Mesenchymal stem cell (in vitro differentiated cells and primary cell): Measurements from ENCODE around the gene ULK4.

Experiments
- DNase-seq: peaks from one replicate; pipeline ENCODE4 v3.0.0-alpha.2; 2013
- H2AFZ ChIP-seq: one replicate; pipeline ENCODE4 v1.6.1; 2013; ENCODE audit warnings: low read depth, mild to moderate bottlenecking, control low read depth, inconsistent platforms, low read length, moderate library complexity
- H2AK5ac ChIP-seq: 2 replicates; pipeline ENCODE4 v1.6.1; 2013; ENCODE audit warnings: low read length, moderate library complexity, mild to moderate bottlenecking, inconsistent platforms; ENCODE audit not compliant: severe bottlenecking
- H2BK120ac ChIP-seq: one replicate; pipeline ENCODE4 v1.6.1; 2013; ENCODE audit warnings: low read depth, mild to moderate bottlenecking, inconsistent platforms, low read length, moderate library complexity
- H2BK12ac ChIP-seq, 2 experiments: one replicate each; pipeline ENCODE4 v1.6.1; 2013; ENCODE audit warnings: inconsistent platforms in 2 of 2, low read length in 2 of 2, mild to moderate bottlenecking in 2 of 2, moderate library complexity in 2 of 2, control low read depth in 1 of 2
- H2BK15ac ChIP-seq: one replicate; pipeline ENCODE4 v1.6.1; 2013; ENCODE audit warnings: mild to moderate bottlenecking, low read depth, inconsistent platforms; ENCODE audit not compliant: poor library complexity, severe bottlenecking
- H2BK5ac ChIP-seq: 2 replicates; pipeline ENCODE4 v1.6.1; 2013; ENCODE audit warnings: low read depth, mild to moderate bottlenecking, low read length, control low read depth, inconsistent platforms; ENCODE audit not compliant: poor library complexity, severe bottlenecking
- H3K14ac ChIP-seq, 2 experiments: one replicate each; pipeline ENCODE4 v1.6.1; 2013; ENCODE audit warnings: inconsistent platforms in 2 of 2, low read length in 2 of 2, control low read depth in 1 of 2, mild to moderate bottlenecking in 1 of 2, moderate library complexity in 1 of 2
- H3K18ac ChIP-seq, 2 experiments: one replicate each; pipeline ENCODE4 v1.6.1; 2013; ENCODE audit warnings: inconsistent platforms in 2 of 2, low read length in 2 of 2, control low read depth in 1 of 2, low read depth in 1 of 2, mild to moderate bottlenecking in 1 of 2
- H3K23ac ChIP-seq, 2 experiments: one replicate each; pipeline ENCODE4 v1.6.1; 2013; ENCODE audit warnings: inconsistent platforms in 2 of 2, low read length in 2 of 2, mild to moderate bottlenecking in 2 of 2, moderate library complexity in 2 of 2, control low read depth in 1 of 2
- H3K27ac ChIP-seq: 2 replicates; pipeline ENCODE4 v1.5.1; 2013; ENCODE audit warnings: mild to moderate bottlenecking, moderate library complexity, low read length, control low read depth, inconsistent platforms; ENCODE audit not compliant: poor library complexity, severe bottlenecking
- H3K27me3 ChIP-seq, 2 experiments: 2 replicates each; pipeline versions ENCODE4 v1.6.1 to v1.7.0; 2013; ENCODE audit warnings: low read length in 2 of 2, mild to moderate bottlenecking in 2 of 2, moderate library complexity in 2 of 2, control low read depth in 1 of 2, inconsistent platforms in 1 of 2; ENCODE audit not compliant: control insufficient read depth in 1 of 2, insufficient read depth in 1 of 2
- H3K36me3 ChIP-seq, 2 experiments: 2 replicates each; pipeline versions ENCODE4 v1.6.1 to v1.7.0; 2013; ENCODE audit warnings: low read length in 2 of 2, control low read depth in 1 of 2, inconsistent platforms in 1 of 2, low read depth in 1 of 2, mild to moderate bottlenecking in 1 of 2; ENCODE audit not compliant: insufficient read depth in 2 of 2, control insufficient read depth in 1 of 2
- H3K4ac ChIP-seq, 2 experiments: one replicate each; pipeline ENCODE4 v1.6.1; 2013; ENCODE audit warnings: inconsistent platforms in 2 of 2, low read length in 2 of 2, mild to moderate bottlenecking in 2 of 2, moderate library complexity in 2 of 2, control low read depth in 1 of 2, low read depth in 1 of 2
- H3K4me1 ChIP-seq: 2 replicates; pipeline ENCODE4 v1.6.1; 2013; ENCODE audit warnings: low read depth, low read length, control low read depth; ENCODE audit not compliant: control insufficient read depth, insufficient read depth
- H3K4me2 ChIP-seq: 2 replicates; pipeline ENCODE4 v1.6.1; 2013; ENCODE audit warnings: low read length, mild to moderate bottlenecking, inconsistent platforms; ENCODE audit not compliant: poor library complexity, severe bottlenecking
- H3K4me3 ChIP-seq, 2 experiments: 2 replicates each; pipeline versions ENCODE4 v1.5.1 to v1.7.0; 2013; ENCODE audit warnings: low read length in 2 of 2, mild to moderate bottlenecking in 2 of 2, control low read depth in 1 of 2, low read depth in 1 of 2; ENCODE audit not compliant: insufficient read depth in 1 of 2
- H3K79me1 ChIP-seq: replicated peaks from 2 replicates; pipeline ENCODE4 v1.6.1; 2013; ENCODE audit warnings: mild to moderate bottlenecking, control low read depth, low read length, inconsistent platforms; ENCODE audit not compliant: poor library complexity, severe bottlenecking
- H3K9ac ChIP-seq: 2 replicates; pipeline ENCODE4 v1.7.0; 2013; ENCODE audit warnings: mild to moderate bottlenecking, low read length, moderate library complexity
- H3K9me3 ChIP-seq: 2 replicates; pipeline ENCODE4 v1.7.0; 2013; ENCODE audit warnings: mild to moderate bottlenecking, low read length; ENCODE audit not compliant: control insufficient read depth
- H4K8ac ChIP-seq: one replicate; pipeline ENCODE4 v1.6.1; 2013; ENCODE audit warnings: inconsistent platforms, mild to moderate bottlenecking, low read length, moderate library complexity
- H4K91ac ChIP-seq: one replicate; pipeline ENCODE4 v1.6.1; 2013; ENCODE audit warnings: mild to moderate bottlenecking, low read length, inconsistent platforms
- WGBS: methylation state at CpG from one replicate; pipeline ENCODE4 v1.1.7; 2013; ENCODE audit warnings: mixed read lengths; 5-methylcytosine and 5-hydroxymethylcytosine counted together

ULK4 gene

GRCh38 chr3:41580274-41580959 is 381.5 kb downstream of the ULK4 start:
- H2AK5ac ChIP-seq = peak overlapping the region; percentile 15
- H3K27ac ChIP-seq = peak overlapping the region; percentile 60
- no peaks in the 10 kb centered on the region for H3K27me3 ChIP-seq
- H3K23ac ChIP-seq = no peak overlapping the region
- no peak overlapping the region for H3K4me3 ChIP-seq
- no peak overlapping the region for H3K18ac ChIP-seq
- H3K4me2 ChIP-seq = no peak overlapping the region
- H4K91ac ChIP-seq = no peak overlapping the region
- no peak overlapping the region for H2BK12ac ChIP-seq
- WGBS = 86% methylated on average over 3 of the region's 6 CpGs
- DNase-seq = no peak
- no peak overlapping the region for H3K4ac ChIP-seq
- H3K9ac ChIP-seq = no peak overlapping the region
- H4K8ac ChIP-seq = no peak overlapping the region
- no peak overlapping the region for H2AFZ ChIP-seq
- no peaks in the 10 kb centered on the region for H3K9me3 ChIP-seq
- H2BK120ac ChIP-seq = no peak overlapping the region
- no peaks in the 10 kb centered on the region for H3K79me1 ChIP-seq
- H2BK15ac ChIP-seq = no peak overlapping the region
- no peak overlapping the region for H2BK5ac ChIP-seq
- no peaks in the 10 kb centered on the region for H3K36me3 ChIP-seq
- peaks cover 12% of the 10 kb centered on the region for H3K4me1 ChIP-seq
- H3K14ac ChIP-seq = no peak overlapping the region

DNA sequence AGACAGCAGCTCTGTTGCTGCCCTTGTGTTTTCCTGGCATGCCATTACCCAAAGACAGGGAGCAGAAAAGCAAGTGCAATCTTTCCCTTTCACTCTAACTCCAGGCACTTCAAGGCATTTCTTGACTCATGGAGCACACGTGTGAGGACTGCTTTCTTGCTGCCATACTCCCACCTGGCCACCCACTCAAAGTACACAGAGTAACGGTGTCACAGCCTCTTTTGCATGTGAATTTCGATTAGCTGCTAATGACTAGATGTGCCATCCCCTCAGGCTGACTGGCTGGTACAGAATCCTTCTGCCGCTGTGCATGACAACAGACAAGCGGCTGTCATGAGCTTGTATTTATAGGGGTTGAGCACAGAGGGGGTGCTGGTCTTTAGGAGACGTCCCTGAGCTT is 382.0 kb downstream of the ULK4 start:
- no peaks in the 10 kb centered on the region for H3K79me1 ChIP-seq
- H3K4me1 ChIP-seq = peaks cover 12% of the 10 kb centered on the region
- H3K4ac ChIP-seq = no peak overlapping the region
- H3K9me3 ChIP-seq = no peaks in the 10 kb centered on the region
- H2AFZ ChIP-seq = no peak overlapping the region
- H2AK5ac ChIP-seq = peak overlapping the region; percentile 15
- no peak overlapping the region for H3K4me2 ChIP-seq
- no peak overlapping the region for H2BK12ac ChIP-seq
- H3K23ac ChIP-seq = no peak overlapping the region
- DNase-seq = no peak
- no peak overlapping the region for H3K9ac ChIP-seq
- H3K18ac ChIP-seq = no peak overlapping the region
- H2BK120ac ChIP-seq = no peak overlapping the region
- WGBS = 90% methylated on average over 6 of the region's 6 CpGs
- no peak overlapping the region for H3K4me3 ChIP-seq
- no peak overlapping the region for H2BK15ac ChIP-seq
- no peak overlapping the region for H3K14ac ChIP-seq
- no peaks in the 10 kb centered on the region for H3K36me3 ChIP-seq
- H2BK5ac ChIP-seq = peak overlapping the region; percentile 11
- no peak overlapping the region for H4K91ac ChIP-seq
- no peaks in the 10 kb centered on the region for H3K27me3 ChIP-seq
- H3K27ac ChIP-seq = peak overlapping the region; percentile 51
- no peak overlapping the region for H4K8ac ChIP-seq

- WGBS = 100% methylated on average over 3 of the region's 5 CpGs
- DNase-seq = no peak
- no peak overlapping the region for H3K9ac ChIP-seq
- no peak overlapping the region for H2BK15ac ChIP-seq
- H2AFZ ChIP-seq = no peak overlapping the region
- H2BK5ac ChIP-seq = no peak overlapping the region
- no peak overlapping the region for H3K23ac ChIP-seq
- peak overlapping the region; percentile 55 for H2AK5ac ChIP-seq
- H3K4me2 ChIP-seq = no peak overlapping the region
- no peak overlapping the region for H4K91ac ChIP-seq
- no peak overlapping the region for H2BK12ac ChIP-seq
- H3K18ac ChIP-seq = no peak overlapping the region
- no peaks in the 10 kb centered on the region for H3K79me1 ChIP-seq
- no peak overlapping the region for H3K27ac ChIP-seq
- H3K14ac ChIP-seq = no peak overlapping the region
- H3K4ac ChIP-seq = no peak overlapping the region
- no peaks in the 10 kb centered on the region for H3K36me3 ChIP-seq
- H2BK120ac ChIP-seq = no peak overlapping the region
- no peaks in the 10 kb centered on the region for H3K9me3 ChIP-seq
- peaks cover 12% of the 10 kb centered on the region for H3K4me1 ChIP-seq
- H3K4me3 ChIP-seq = no peak overlapping the region
- H3K27me3 ChIP-seq = no peaks in the 10 kb centered on the region
- no peak overlapping the region for H4K8ac ChIP-seq
These were observed 383.1 kb downstream of the ULK4 start for GRCh38 chr3:41578798-41579197.

DNA sequence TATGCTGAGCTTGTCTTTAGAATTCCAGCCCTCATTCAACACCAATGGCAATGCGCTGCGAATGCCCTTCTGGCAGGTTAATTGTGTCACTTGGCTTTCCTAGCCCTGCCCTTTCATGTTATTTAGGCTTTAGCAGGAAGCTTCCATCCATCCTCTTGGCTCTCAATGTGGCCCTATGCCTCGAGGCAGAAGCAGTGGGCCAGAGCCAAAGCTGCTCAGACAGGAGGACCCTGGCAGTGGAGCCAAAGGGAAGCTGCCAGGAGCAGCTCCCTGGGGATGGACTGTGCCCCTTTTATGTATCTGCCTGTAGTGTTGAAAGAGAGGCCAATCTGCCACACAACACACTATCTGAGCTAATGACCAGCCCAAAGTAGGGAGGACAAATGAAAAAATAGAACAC is 386.2 kb downstream of the ULK4 start:
- Histone ChIP-seq H3K79me1 (no peaks in the 10 kb centered on the region), H4K91ac (no peak overlapping the region), H2BK12ac (no peak overlapping the region), H3K14ac (no peak overlapping the region), H2AFZ (no peak overlapping the region), H2BK120ac (no peak overlapping the region), H3K4me2 (no peak overlapping the region), H3K9me3 (no peaks in the 10 kb centered on the region), H3K23ac (peak overlapping the region in 1 of 2 experiments; percentile 15), H3K27ac (no peak overlapping the region), H3K27me3 (no peaks in the 10 kb centered on the region), H4K8ac (no peak overlapping the region), H3K4ac (no peak overlapping the region), H2BK15ac (no peak overlapping the region), H3K4me1 (peaks cover 8% of the 10 kb centered on the region), H3K18ac (no peak overlapping the region), H3K36me3 (no peaks in the 10 kb centered on the region), H3K4me3 (no peak overlapping the region), H2AK5ac (no peak overlapping the region), H2BK5ac (no peak overlapping the region), H3K9ac (no peak overlapping the region)
- WGBS = 85% methylated on average over 3 of the region's 3 CpGs
- no peak for DNase-seq
